Measurements from ENCODE around the gene ABHD1. TPM values are rescaled to one million over a fixed set of nuclear protein-coding genes. Genes with fewer than 3 reads are reported as not detected.

Gene ABHD1
- total RNA-seq, 5 donors from 2014 or later (not counting 1 experiment from before 2014, with no cell fraction given) = 0.66 to 1.4 (median 1.2) TPM

GRCh38 chr2:27133195-27133875, 9.7 kb downstream of the ABHD1 start:
- H3K4me3 ChIP-seq (ENCODE audit: control insufficient read depth in 1 of 2, extremely low read depth in 1 of 2, low read length in 1 of 2) = peak overlapping the region; percentile 85 to 93
- Mint-ChIP-seq H3K27me3 (no peaks in the 10 kb centered on the region), H3K36me3 (peaks cover 13% of the 10 kb centered on the region), H3K27ac (peak overlapping the region; percentile 39 to 71), H3K4me1 (peaks cover 25 to 33% (median 31%) of the 10 kb centered on the region in 3 donors), H3K4me3 (peak overlapping the region; percentile 91 to 94 (median 93)), H3K9me3 (no peaks in the 10 kb centered on the region)
- ChIA-PET CTCF (interaction anchor here in 1 of 2 donors (1.0 to 2.0 kb wide), 2 partner anchors 10 to 52 kb away, joined by 4 to 9 read pairs; partner anchors contain the start of gene ABHD1), POLR2A (interaction anchor here in 1 of 2 donors (0.6 to 1.0 kb wide), 2 partner anchors 9 to 361 kb away, joined by 3 to 5 read pairs; no protein-coding TSS in a partner anchor)
- ATAC-seq (replicated peaks in 1 of 4) (no peak), DNase-seq (peak in 3 of 35 experiments; percentile 9 to 36 (median 22))
- peaks cover 9 to 27% of the 10 kb centered on the region in 2 experiments for H3K4me1 ChIP-seq (ENCODE audit: control insufficient read depth in 1 of 2, extremely low read depth in 1 of 2, insufficient read depth in 2 of 2, low read length in 2 of 2)
- H3K36me3 ChIP-seq (ENCODE audit: control insufficient read depth in 2 of 2, extremely low read depth in 1 of 2, insufficient read depth in 1 of 2, low read length in 1 of 2) = peaks cover 24 to 34% of the 10 kb centered on the region in 2 donors
- peak overlapping the region; percentile 61 for H3K27ac ChIP-seq (ENCODE audit: low read length)
- no peaks in the 10 kb centered on the region for H3K9me3 ChIP-seq
- no peaks in the 10 kb centered on the region for H3K27me3 ChIP-seq (replicated peaks in 1 of 2; ENCODE audit: control insufficient read depth in 2 of 2, extremely low read depth in 1 of 2, insufficient read depth in 2 of 2, low read length in 1 of 2)
- WGBS (ENCODE audit: insufficient coverage) = 75% methylated on average over 9 of the region's 14 CpGs

GRCh38 chr2:27133905-27134780, 10.5 kb downstream of the ABHD1 start, which contains the start of gene PREB:
PREB (minus strand) TSS chr2:27134636; CDS start chr2:27134421, 215 bp downstream.
- H3K4me3 ChIP-seq (ENCODE audit: control insufficient read depth in 1 of 2, extremely low read depth in 1 of 2, low read length in 1 of 2) = peak within 1 kb of the TSS; percentile 85 to 93
- H3K27ac Mint-ChIP-seq = peak within 1 kb of the TSS; percentile 90 to 97
- no peaks in the 10 kb centered on the region for H3K9me3 Mint-ChIP-seq
- H3K9me3 ChIP-seq = no peaks in the 10 kb centered on the region
- peaks cover 25 to 33% (median 31%) of the 10 kb centered on the region in 3 donors for H3K4me1 Mint-ChIP-seq
- no peaks in the 10 kb centered on the region for H3K27me3 Mint-ChIP-seq
- H3K27me3 ChIP-seq (replicated peaks in 1 of 2; ENCODE audit: control insufficient read depth in 2 of 2, extremely low read depth in 1 of 2, insufficient read depth in 2 of 2, low read length in 1 of 2) = no peaks in the 10 kb centered on the region
- peaks cover 13% of the 10 kb centered on the region for H3K36me3 Mint-ChIP-seq
- ATAC-seq (replicated peaks in 1 of 4) = peak; percentile 96 to 99 (median 98)
- H3K36me3 ChIP-seq (ENCODE audit: control insufficient read depth in 2 of 2, extremely low read depth in 1 of 2, insufficient read depth in 1 of 2, low read length in 1 of 2) = peaks cover 24 to 34% of the 10 kb centered on the region in 2 donors
- peaks cover 9 to 27% of the 10 kb centered on the region in 2 experiments for H3K4me1 ChIP-seq (ENCODE audit: control insufficient read depth in 1 of 2, extremely low read depth in 1 of 2, insufficient read depth in 2 of 2, low read length in 2 of 2)
- DNase-seq = peak; percentile 91 to 99 (median 96)
- peak within 1 kb of the TSS; percentile 61 for H3K27ac ChIP-seq (ENCODE audit: low read length)
- ChIA-PET POLR2A (interaction anchor here in 1 of 2 donors (1.0 kb wide), 1 partner anchor 10 kb away, joined by 5 read pairs; no protein-coding TSS in a partner anchor), CTCF (interaction anchor here in 1 of 2 donors (1.0 to 2.0 kb wide), 2 partner anchors 11 to 53 kb away, joined by 4 to 9 read pairs; partner anchors contain the start of gene ABHD1)
- under 1% methylated on average over 85 of the region's 86 CpGs for WGBS (ENCODE audit: insufficient coverage)
- peak within 1 kb of the TSS; percentile 91 to 94 (median 93) for H3K4me3 Mint-ChIP-seq

- WGBS (ENCODE audit: insufficient coverage) = 52% methylated on average over 18 of the region's 33 CpGs
- peaks cover 13% of the 10 kb centered on the region for H3K36me3 Mint-ChIP-seq
- ChIA-PET POLR2A (no interaction called here), CTCF (no interaction called here)
- ATAC-seq (replicated peaks in 1 of 4) (no peak), DNase-seq (no peak)
- H3K36me3 ChIP-seq (ENCODE audit: control insufficient read depth in 2 of 2, extremely low read depth in 1 of 2, insufficient read depth in 1 of 2, low read length in 1 of 2) = peaks cover 24 to 30% of the 10 kb centered on the region in 2 donors
- no peaks in the 10 kb centered on the region for H3K9me3 ChIP-seq
- H3K4me1 ChIP-seq (ENCODE audit: control insufficient read depth in 1 of 2, extremely low read depth in 1 of 2, insufficient read depth in 2 of 2, low read length in 2 of 2) = peaks cover 9 to 27% of the 10 kb centered on the region in 2 experiments
- no peaks in the 10 kb centered on the region for H3K9me3 Mint-ChIP-seq
- H3K27me3 Mint-ChIP-seq = no peaks in the 10 kb centered on the region
- peaks cover 25 to 33% (median 31%) of the 10 kb centered on the region in 3 donors for H3K4me1 Mint-ChIP-seq
- no peaks in the 10 kb centered on the region for H3K27me3 ChIP-seq (replicated peaks in 1 of 2; ENCODE audit: control insufficient read depth in 2 of 2, extremely low read depth in 1 of 2, insufficient read depth in 2 of 2, low read length in 1 of 2)
- no peak overlapping the region for H3K27ac ChIP-seq (ENCODE audit: low read length)
- H3K27ac Mint-ChIP-seq = peak overlapping the region; percentile 61 to 68
- peak overlapping the region; percentile 91 to 94 (median 93) for H3K4me3 Mint-ChIP-seq
- peak overlapping the region; percentile 85 to 93 for H3K4me3 ChIP-seq (ENCODE audit: control insufficient read depth in 1 of 2, extremely low read depth in 1 of 2, low read length in 1 of 2)
These were observed 11.3 kb downstream of the ABHD1 start for GRCh38 chr2:27134781-27135477.

DNA sequence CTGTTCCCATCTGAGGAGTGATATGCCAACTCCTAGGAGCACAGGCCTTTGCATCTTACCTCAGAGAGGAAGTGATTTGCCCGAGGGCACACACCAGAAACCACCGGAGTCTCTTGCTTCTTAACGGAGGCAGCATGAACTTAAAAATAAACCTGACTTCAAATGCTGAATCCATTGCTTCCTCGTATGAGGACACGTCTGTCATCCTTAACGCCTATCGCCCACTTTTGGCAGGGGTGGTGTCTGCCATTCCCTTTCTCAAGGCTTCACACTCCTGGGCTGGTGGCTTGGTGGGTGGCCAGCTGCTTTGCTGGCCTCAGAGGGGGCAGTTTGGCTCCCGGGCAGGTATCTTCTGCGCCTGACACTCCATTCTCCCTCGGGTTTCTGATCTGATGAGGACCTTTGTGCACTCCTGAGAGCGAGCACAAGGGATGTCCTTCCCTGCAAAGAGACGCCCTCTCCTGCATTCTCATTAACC, 11.9 kb downstream of the ABHD1 start:
- Mint-ChIP-seq H3K27ac (peak overlapping the region; percentile 61 to 68), H3K36me3 (peaks cover 13% of the 10 kb centered on the region), H3K9me3 (no peaks in the 10 kb centered on the region), H3K4me3 (peak overlapping the region; percentile 91 to 94 (median 93)), H3K27me3 (no peaks in the 10 kb centered on the region), H3K4me1 (peaks cover 25 to 33% (median 31%) of the 10 kb centered on the region in 3 donors)
- no peak overlapping the region for H3K4me3 ChIP-seq (ENCODE audit: control insufficient read depth in 1 of 2, extremely low read depth in 1 of 2, low read length in 1 of 2)
- H3K9me3 ChIP-seq = no peaks in the 10 kb centered on the region
- ChIA-PET CTCF (no interaction called here), POLR2A (interaction anchor here in 1 of 2 donors (1.4 kb wide), 1 partner anchor 12 kb away, joined by 6 read pairs; the partner anchor contains the start of gene ABHD1)
- H3K36me3 ChIP-seq (ENCODE audit: control insufficient read depth in 2 of 2, extremely low read depth in 1 of 2, insufficient read depth in 1 of 2, low read length in 1 of 2) = peaks cover 24 to 25% of the 10 kb centered on the region in 2 donors
- peaks cover 9 to 27% of the 10 kb centered on the region in 2 experiments for H3K4me1 ChIP-seq (ENCODE audit: control insufficient read depth in 1 of 2, extremely low read depth in 1 of 2, insufficient read depth in 2 of 2, low read length in 2 of 2)
- DNase-seq (no peak), ATAC-seq (replicated peaks in 1 of 4) (no peak)
- no peaks in the 10 kb centered on the region for H3K27me3 ChIP-seq (replicated peaks in 1 of 2; ENCODE audit: control insufficient read depth in 2 of 2, extremely low read depth in 1 of 2, insufficient read depth in 2 of 2, low read length in 1 of 2)
- H3K27ac ChIP-seq (ENCODE audit: low read length) = no peak overlapping the region
- 75% methylated on average over 6 of the region's 12 CpGs for WGBS (ENCODE audit: insufficient coverage)

- Histone ChIP-seq H3K4me1 (ENCODE audit: control insufficient read depth in 1 of 2, extremely low read depth in 1 of 2, insufficient read depth in 2 of 2, low read length in 2 of 2) (peaks cover 9 to 27% of the 10 kb centered on the region in 2 experiments), H3K4me3 (ENCODE audit: control insufficient read depth in 1 of 2, extremely low read depth in 1 of 2, low read length in 1 of 2) (no peak overlapping the region), H3K27ac (ENCODE audit: low read length) (no peak overlapping the region), H3K27me3 (replicated peaks in 1 of 2; ENCODE audit: control insufficient read depth in 2 of 2, extremely low read depth in 1 of 2, insufficient read depth in 2 of 2, low read length in 1 of 2) (no peaks in the 10 kb centered on the region), H3K9me3 (no peaks in the 10 kb centered on the region), H3K36me3 (ENCODE audit: control insufficient read depth in 2 of 2, extremely low read depth in 1 of 2, insufficient read depth in 1 of 2, low read length in 1 of 2) (peaks cover 13% of the 10 kb centered on the region in 2 donors)
- peaks cover 22 to 26% (median 25%) of the 10 kb centered on the region in 3 donors for H3K4me1 Mint-ChIP-seq
- DNase-seq (no peak), ATAC-seq (replicated peaks in 1 of 4) (no peak)
- no peak overlapping the region for H3K4me3 Mint-ChIP-seq
- H3K9me3 Mint-ChIP-seq = no peaks in the 10 kb centered on the region
- peaks cover 7% of the 10 kb centered on the region for H3K36me3 Mint-ChIP-seq
- no peaks in the 10 kb centered on the region for H3K27me3 Mint-ChIP-seq
- no peak overlapping the region for H3K27ac Mint-ChIP-seq
- WGBS (ENCODE audit: insufficient coverage) = 94% methylated on average over 4 of the region's 7 CpGs
- ChIA-PET CTCF (interaction anchor here in 1 of 2 donors (0.7 kb wide), 1 partner anchor 34 kb away, joined by 3 read pairs; no protein-coding TSS in a partner anchor), POLR2A (interaction anchor here in 1 of 2 donors (0.7 to 1.4 kb wide), 3 partner anchors 13 to 96 kb away, joined by 6 to 8 read pairs (median 8); partner anchors contain the start of gene ABHD1)
These were observed 13.1 kb downstream of the ABHD1 start for GRCh38 chr2:27136751-27137150.

Measured in T-cell (primary cell).